BLaER1 (cell line): ENCODE results near the gene PTGIR.

Experiments used
- H3K27ac ChIP-seq: shearing (Covaris generic); formaldehyde crosslinking; 2 replicates; pipeline ENCODE4 v1.8.1; 2022
- H3K27me3 ChIP-seq: shearing (Covaris generic); formaldehyde crosslinking; 2 replicates; pipeline ENCODE4 v1.8.1; 2022
- H3K36me3 ChIP-seq: shearing (Covaris generic); formaldehyde crosslinking; 2 replicates; pipeline ENCODE4 v1.8.1; 2022
- H3K4me1 ChIP-seq: shearing (Covaris generic); formaldehyde crosslinking; 2 replicates; pipeline ENCODE4 v1.8.1; 2022
- H3K4me2 ChIP-seq: shearing (Covaris generic); formaldehyde crosslinking; 2 replicates; pipeline ENCODE4 v1.8.1; 2022
- H3K4me3 ChIP-seq: shearing (Covaris generic); formaldehyde crosslinking; 2 replicates; pipeline ENCODE4 v1.8.1; 2022
- H3K9ac ChIP-seq: shearing (Covaris generic); formaldehyde crosslinking; 2 replicates; pipeline ENCODE4 v1.8.1; 2022
- H3K9me3 ChIP-seq: shearing (Covaris generic); formaldehyde crosslinking; 2 replicates; pipeline ENCODE4 v1.8.1; 2022
- H4K20me1 ChIP-seq: shearing (Covaris generic); formaldehyde crosslinking; 2 replicates; pipeline ENCODE4 v1.8.1; 2022
- Cebpa-rat ChIP-seq: shearing (Covaris generic); IDR thresholded peaks from 2 replicates; pipeline ENCODE4 v1.8.1; 2022

PTGIR gene, protein sequence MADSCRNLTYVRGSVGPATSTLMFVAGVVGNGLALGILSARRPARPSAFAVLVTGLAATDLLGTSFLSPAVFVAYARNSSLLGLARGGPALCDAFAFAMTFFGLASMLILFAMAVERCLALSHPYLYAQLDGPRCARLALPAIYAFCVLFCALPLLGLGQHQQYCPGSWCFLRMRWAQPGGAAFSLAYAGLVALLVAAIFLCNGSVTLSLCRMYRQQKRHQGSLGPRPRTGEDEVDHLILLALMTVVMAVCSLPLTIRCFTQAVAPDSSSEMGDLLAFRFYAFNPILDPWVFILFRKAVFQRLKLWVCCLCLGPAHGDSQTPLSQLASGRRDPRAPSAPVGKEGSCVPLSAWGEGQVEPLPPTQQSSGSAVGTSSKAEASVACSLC

DNA sequence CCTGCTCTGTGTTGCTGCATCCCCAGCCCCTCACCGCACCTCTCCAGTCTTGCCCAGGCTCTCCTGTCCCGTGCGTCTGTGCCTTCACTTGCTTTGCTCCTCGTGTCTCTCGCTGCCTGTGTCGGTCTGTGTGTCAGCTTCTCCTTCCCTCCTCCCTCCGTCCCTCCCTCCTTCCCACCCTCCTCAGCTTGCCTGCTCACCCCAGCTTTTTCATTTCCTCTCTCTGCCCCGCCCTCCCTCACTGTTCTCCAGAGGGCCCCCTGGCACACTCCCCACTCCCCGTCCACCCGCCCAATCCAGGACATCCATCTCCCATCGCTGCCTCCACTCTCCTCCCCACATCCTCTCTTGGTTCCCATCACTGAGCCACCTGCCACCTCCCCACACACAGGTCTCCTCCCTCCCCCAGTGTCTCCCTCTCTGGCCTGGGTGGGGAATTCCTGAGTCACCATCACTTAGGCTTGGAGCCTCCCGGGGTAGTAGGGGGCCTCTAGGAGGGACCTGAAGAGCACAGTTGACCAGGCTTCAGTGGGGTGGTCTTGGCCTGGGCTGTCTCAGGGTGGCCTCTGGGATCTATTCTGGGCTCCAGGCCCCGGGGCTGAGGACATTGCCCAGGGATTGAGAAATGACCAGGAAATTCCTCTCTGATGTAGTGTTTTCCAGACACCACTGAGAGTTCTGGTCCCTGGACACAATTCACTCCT lies at the start of gene PTGIR:
TSS of gene PTGIR (minus strand) at position 132 of the 704 bp plus-strand sequence. CDS start 864 bp downstream, outside the sequence.
- H3K27ac ChIP-seq: peak within 1 kb of the TSS; percentile 77
- peak within 1 kb of the TSS; percentile 80 for H3K4me2 ChIP-seq
- H3K9ac ChIP-seq: peak within 1 kb of the TSS; percentile 48; the same call in 1 of the 2 replicates

DNA sequence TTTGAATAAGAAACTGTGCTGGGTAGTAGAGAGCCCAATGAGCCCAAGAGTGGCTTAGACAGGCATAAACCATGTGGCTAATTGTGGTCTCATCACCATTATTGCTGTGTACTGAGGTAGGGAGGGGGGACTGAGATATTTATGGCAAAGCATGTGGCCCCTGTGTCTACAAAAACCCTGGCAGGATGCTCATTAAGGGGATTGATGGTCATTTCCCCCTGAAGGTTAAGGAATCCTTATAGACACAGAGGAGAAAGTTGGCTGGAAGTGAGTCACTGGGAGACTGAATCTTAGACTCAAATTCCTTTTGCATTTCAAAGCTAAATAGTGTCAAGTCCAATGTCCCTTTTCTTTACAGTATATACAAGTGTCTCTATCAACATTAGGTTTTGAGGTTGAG lies 45.9 kb upstream of the PTGIR start:
- Histone ChIP-seq H4K20me1 (peaks cover 28% of the 10 kb centered on the region), H3K9me3 (no peaks in the 10 kb centered on the region), H3K27me3 (no peaks in the 10 kb centered on the region), H3K27ac (no peak overlapping the region), H3K36me3 (peaks cover 45% of the 10 kb centered on the region), H3K4me3 (no peak overlapping the region), H3K4me1 (no peaks in the 10 kb centered on the region), H3K4me2 (no peak overlapping the region), H3K9ac (no peak overlapping the region)
- TF ChIP-seq Cebpa-rat: no peak

More for the DNA sequence above, at the start of gene PTGIR:
- Histone ChIP-seq H4K20me1 (no peaks in the 10 kb centered on the region), H3K9me3 (no peaks in the 10 kb centered on the region), H3K36me3 (no peaks in the 10 kb centered on the region), H3K4me1 (peaks cover 87% of the 10 kb centered on the region), H3K4me3 (0 out of 2 replicates have a peak within 1 kb of the TSS, but pooled peaks have one; percentile 11), H3K27me3 (no peaks in the 10 kb centered on the region)
- TF ChIP-seq Cebpa-rat: no peak

DNA sequence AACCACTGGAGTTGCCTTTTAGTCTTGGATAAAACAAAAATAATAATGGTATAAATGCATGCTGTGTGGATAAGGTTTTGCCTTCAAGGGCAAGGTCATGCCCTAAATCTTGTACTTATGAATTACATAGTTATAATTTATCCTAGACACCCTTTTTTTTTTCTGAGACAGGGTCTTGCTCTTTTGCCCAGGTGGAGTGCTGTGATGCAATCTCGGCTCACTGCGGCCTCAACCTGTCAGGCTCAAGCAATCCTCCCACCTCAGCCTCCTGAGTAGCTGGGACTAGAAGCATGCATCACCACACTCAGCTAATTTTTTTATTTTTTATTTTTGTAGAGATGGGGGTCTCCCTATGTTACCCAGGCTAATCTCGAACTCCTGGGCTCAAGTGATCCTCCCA lies 43.8 kb upstream of the PTGIR start:
- H3K9ac ChIP-seq: no peak overlapping the region
- H3K4me3 ChIP-seq: no peak overlapping the region
- H3K9me3 ChIP-seq: no peaks in the 10 kb centered on the region
- peaks cover 23% of the 10 kb centered on the region for H3K36me3 ChIP-seq
- H3K27me3 ChIP-seq: no peaks in the 10 kb centered on the region
- no peak overlapping the region for H3K27ac ChIP-seq
- H3K4me1 ChIP-seq: no peaks in the 10 kb centered on the region
- H4K20me1 ChIP-seq: peaks cover 6% of the 10 kb centered on the region
- H3K4me2 ChIP-seq: no peak overlapping the region
- 0 out of 2 replicates have a peak, but pooled peaks have one; percentile 8 for TF ChIP-seq Cebpa-rat

DNA sequence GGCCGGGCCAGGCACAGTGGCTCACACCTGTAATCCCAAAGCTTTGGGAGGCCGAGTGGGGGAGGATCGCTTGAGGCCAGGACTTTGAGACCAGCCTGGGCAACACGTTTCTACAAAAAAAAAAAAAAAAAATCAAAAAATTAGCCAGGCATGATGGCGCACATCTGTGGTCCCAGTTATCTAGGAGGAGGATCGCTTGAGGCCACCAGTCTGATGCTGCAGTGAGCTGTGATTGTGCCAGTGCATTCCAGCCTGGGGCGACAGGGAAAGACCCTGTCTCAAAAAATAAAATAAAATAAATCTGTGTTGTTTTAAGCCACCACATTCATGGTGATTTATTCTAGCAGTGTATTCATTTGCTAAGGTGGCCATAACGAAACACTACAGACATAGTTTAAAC lies 40.2 kb upstream of the PTGIR start:
- H3K4me2 ChIP-seq: no peak overlapping the region
- no peak for TF ChIP-seq Cebpa-rat
- H3K27ac ChIP-seq: no peak overlapping the region
- no peaks in the 10 kb centered on the region for H4K20me1 ChIP-seq
- H3K9me3 ChIP-seq: no peaks in the 10 kb centered on the region
- peaks cover 12% of the 10 kb centered on the region for H3K4me1 ChIP-seq
- no peak overlapping the region for H3K4me3 ChIP-seq
- no peaks in the 10 kb centered on the region for H3K27me3 ChIP-seq
- H3K9ac ChIP-seq: no peak overlapping the region
- no peaks in the 10 kb centered on the region for H3K36me3 ChIP-seq

DNA sequence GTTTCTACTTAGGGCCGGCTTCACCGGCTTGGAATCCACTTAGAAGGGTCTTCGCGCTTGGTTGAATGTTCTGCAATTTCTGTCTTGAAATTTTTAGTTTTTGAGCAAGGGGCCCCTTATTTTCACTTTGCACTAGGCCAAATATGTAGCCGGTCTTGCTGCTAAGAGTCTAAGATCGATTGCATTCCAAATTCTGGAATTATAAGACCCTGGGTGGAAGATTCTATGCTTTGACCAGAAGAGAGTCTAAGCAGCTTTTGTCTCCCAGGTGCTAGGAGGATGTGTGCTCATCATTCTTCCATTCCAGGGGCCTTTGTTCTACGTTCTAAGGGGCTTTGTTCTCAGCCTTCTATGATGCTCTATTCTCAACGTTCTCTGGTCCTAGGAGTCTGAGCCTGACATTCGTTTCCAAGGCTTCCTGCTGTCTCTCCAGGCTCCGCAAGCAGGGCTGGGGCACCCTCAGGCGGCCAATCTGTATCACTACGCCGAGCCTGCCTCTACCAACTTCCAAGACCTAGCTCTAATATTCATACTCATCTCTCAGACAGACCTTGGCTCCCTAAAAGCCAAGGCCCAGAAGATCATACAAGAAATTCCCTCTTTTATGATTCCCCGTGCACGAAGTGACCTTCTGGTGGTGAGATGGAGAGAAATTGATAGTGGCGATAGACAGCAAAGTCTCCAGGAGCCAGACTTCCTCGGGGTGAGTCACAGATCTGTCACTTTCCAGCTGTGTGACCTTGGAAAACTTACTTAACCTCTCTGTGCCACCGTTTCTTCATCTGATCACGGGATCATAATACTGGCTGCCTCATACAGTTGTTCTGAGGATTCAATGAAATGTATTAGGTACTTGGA lies 37.1 kb upstream of the PTGIR start:
- Histone ChIP-seq H3K9me3 (no peaks in the 10 kb centered on the region), H3K27ac (peak overlapping the region; percentile 55; the same call in 1 of the 2 replicates), H3K36me3 (no peaks in the 10 kb centered on the region), H3K4me3 (peak overlapping the region; percentile 63), H4K20me1 (no peaks in the 10 kb centered on the region), H3K4me1 (peaks cover 28% of the 10 kb centered on the region), H3K9ac (peak overlapping the region; percentile 67), H3K4me2 (peak overlapping the region; percentile 89), H3K27me3 (no peaks in the 10 kb centered on the region)
- TF ChIP-seq Cebpa-rat: no peak

DNA sequence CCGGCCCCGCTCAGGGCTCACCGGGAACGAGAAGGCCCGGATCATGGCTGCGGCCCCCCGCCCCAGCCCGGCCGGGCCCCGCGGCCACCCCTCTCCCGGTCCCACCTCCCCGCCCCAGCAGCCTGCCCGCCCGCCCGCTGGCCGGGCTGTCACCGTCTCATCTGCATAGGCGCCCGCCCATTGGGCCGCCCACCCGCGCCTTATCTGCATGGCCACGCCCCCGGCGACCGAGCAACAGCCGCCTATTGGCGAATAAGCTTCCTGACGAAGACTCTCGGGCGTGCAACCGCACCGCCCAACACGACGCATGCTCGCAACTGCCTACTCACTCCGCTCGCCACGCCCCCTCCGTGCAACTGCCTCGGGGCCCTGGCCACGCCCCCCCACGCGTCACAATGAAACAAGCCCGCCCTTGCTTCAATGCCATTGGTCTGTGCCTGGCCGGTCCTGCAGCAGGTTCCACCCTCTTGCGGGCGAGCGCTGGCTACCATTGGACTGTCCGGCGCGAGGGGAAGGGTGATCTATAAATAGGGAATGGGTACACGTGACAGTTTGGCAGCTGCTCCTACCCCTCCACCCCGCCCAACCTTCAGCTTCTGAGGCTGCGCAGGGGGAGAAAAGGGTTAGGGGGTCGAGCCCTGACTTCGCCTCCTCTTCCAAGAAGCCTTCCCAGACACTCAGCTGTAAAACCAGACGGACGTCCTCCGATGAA lies 36.3 kb upstream of the PTGIR start, which contains the start of gene DACT3:
TSS of gene DACT3 (minus strand) at position 163 of the 712 bp plus-strand sequence. CDS start at position 45, 118 bp downstream.
- no peaks in the 10 kb centered on the region for H3K27me3 ChIP-seq
- H3K36me3 ChIP-seq: no peaks in the 10 kb centered on the region
- no peaks in the 10 kb centered on the region for H3K9me3 ChIP-seq
- peak within 1 kb of the TSS; percentile 74 for H3K4me3 ChIP-seq
- H3K9ac ChIP-seq: peak within 1 kb of the TSS; percentile 70
- TF ChIP-seq Cebpa-rat: no peak
- peak within 1 kb of the TSS; percentile 99 for H3K4me2 ChIP-seq
- peaks cover 28% of the 10 kb centered on the region for H3K4me1 ChIP-seq
- H4K20me1 ChIP-seq: no peaks in the 10 kb centered on the region
- H3K27ac ChIP-seq: peak within 1 kb of the TSS; percentile 55; the same call in 1 of the 2 replicates

DNA sequence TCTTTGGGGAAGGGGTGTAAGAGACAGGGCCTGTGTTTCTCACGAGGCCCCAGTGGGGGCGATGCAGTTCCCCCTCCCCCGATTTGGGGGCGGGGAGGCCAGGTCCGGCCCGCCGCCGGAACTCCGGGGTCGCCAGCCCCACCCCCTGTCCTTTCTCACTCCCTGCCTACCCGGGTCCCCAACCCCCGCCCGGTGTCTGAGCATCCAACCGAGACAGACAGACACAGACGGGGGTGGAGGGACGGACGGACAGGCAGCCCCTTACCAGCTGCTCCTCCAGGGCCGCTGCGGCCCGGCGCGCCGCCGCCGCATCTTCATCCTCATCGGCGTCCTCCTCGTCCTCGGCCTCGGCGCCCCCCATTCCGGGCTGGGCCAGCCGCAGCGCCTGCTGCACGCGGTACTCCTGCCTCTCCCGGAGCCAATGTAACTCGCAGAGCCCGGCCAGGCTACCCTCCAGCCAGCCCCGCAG lies 35.7 kb upstream of the PTGIR start:
- no peak for TF ChIP-seq Cebpa-rat
- H3K4me2 ChIP-seq: peak overlapping the region; percentile 99
- peaks cover 28% of the 10 kb centered on the region for H3K4me1 ChIP-seq
- H3K9me3 ChIP-seq: no peaks in the 10 kb centered on the region
- no peaks in the 10 kb centered on the region for H4K20me1 ChIP-seq
- 0 out of 2 replicates have a peak overlapping the region, but pooled peaks have one; percentile 49 for H3K27ac ChIP-seq
- H3K27me3 ChIP-seq: no peaks in the 10 kb centered on the region
- H3K36me3 ChIP-seq: no peaks in the 10 kb centered on the region
- H3K4me3 ChIP-seq: peak overlapping the region; percentile 74
- H3K9ac ChIP-seq: peak overlapping the region; percentile 70

DNA sequence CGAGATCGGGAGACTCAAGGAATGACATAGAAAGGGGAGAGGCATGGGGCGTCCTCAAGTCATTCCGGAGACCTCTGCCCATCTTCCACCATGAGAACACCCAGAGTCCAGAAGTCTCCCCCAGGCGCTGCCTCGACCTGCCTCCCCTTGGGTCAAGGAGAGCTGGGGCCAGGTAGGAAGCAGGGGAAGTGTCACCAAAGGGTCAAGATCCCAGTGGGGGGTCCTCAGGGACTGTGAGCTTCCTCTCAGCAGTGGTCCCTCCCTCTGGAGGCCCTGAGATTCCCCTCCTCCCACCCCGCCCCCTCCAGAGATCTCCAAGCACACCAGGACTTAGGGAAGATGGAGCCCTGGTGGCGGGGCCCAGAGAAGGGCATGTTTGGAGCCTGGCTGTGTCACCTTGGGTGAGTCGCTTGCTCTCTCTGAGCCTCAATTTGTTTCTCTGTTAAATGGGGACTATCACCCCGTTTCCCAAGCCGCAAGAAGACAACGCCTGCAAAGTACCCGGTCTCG lies 35.2 kb upstream of the PTGIR start:
- Histone ChIP-seq H4K20me1 (no peaks in the 10 kb centered on the region), H3K4me2 (peak overlapping the region; percentile 99), H3K4me1 (peaks cover 31% of the 10 kb centered on the region), H3K27me3 (no peaks in the 10 kb centered on the region), H3K9ac (peak overlapping the region; percentile 70), H3K27ac (no peak overlapping the region), H3K4me3 (peak overlapping the region; percentile 74), H3K9me3 (no peaks in the 10 kb centered on the region), H3K36me3 (no peaks in the 10 kb centered on the region)
- no peak for TF ChIP-seq Cebpa-rat
